ENCODE measurements around the gene CRBN.
A peak's percentile ranks its signal among the peaks of the same experiment; 100 is the strongest.

CRBN gene

GRCh38 chr3:3117651-3118050, 61.8 kb downstream of the CRBN start:
- DNase-seq (ENCODE audit: extremely low spot score, insufficient read length, low read depth), result no peak
- no peak for FAIRE-seq

GRCh38 chr3:3113042-3113709, 66.3 kb downstream of the CRBN start:
- no peak for DNase-seq (ENCODE audit: extremely low spot score, insufficient read length, low read depth)
- no peak for FAIRE-seq

GRCh38 chr3:3110749-3111361, 68.6 kb downstream of the CRBN start:
- no peak for DNase-seq (ENCODE audit: extremely low spot score, insufficient read length, low read depth)
- FAIRE-seq, result peak; percentile 29

GRCh38 chr3:3110299-3110630, 69.2 kb downstream of the CRBN start, which contains the start of gene IL5RA:
Gene IL5RA, minus strand, starts transcription at chr3:3110374. Its CDS starts 5,390 bp downstream, at chr3:3104984.
- no peak for DNase-seq (ENCODE audit: extremely low spot score, insufficient read length, low read depth)
- FAIRE-seq, result no peak

- FAIRE-seq, result peak; percentile 65
- DNase-seq (ENCODE audit: extremely low spot score, insufficient read length, low read depth), result no peak
These were observed 69.8 kb downstream of the CRBN start for GRCh38 chr3:3109407-3110298.

- DNase-seq (ENCODE audit: extremely low spot score, insufficient read length, low read depth) (no peak), FAIRE-seq (no peak)
These were observed 71.6 kb downstream of the CRBN start for GRCh38 chr3:3107858-3108257.

- FAIRE-seq, result no peak
These were observed 72.3 kb downstream of the CRBN start for GRCh38 chr3:3107181-3107580.

GRCh38 chr3:3105815-3106214, 73.7 kb downstream of the CRBN start:
- FAIRE-seq (no peak), DNase-seq (ENCODE audit: extremely low spot score, insufficient read length, low read depth) (no peak)

More at GRCh38 chr3:3107181-3107580, 72.3 kb downstream of the CRBN start:
- DNase-seq (ENCODE audit: extremely low spot score, insufficient read length, low read depth), result no peak

DNA sequence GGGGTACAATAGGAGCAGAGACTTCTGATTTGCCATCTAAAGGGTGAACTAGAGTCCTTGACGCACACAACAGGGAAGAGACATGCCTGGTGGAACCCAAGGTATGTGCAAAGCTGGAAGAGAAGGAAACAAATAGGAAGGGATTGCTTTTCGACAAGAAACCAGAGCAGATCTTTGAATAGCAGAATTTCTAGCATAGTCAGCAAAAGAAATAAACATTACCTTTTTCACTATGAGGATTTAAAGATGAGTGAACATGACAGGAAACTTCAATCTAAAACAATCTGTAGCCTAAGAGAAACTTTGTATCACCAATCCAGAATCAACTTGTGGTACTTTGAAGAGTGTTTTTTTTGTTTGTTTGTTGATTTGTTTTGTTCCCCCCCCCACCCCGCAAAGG, 74.2 kb downstream of the CRBN start:
- FAIRE-seq, result no peak

GRCh38 chr3:3102751-3103150, 76.7 kb downstream of the CRBN start:
- no peak for FAIRE-seq

More for the DNA sequence above, 74.2 kb downstream of the CRBN start:
- DNase-seq (ENCODE audit: extremely low spot score, insufficient read length, low read depth), result no peak

GRCh38 chr3:3101660-3102458, 77.6 kb downstream of the CRBN start:
- FAIRE-seq (peak; percentile 48), DNase-seq (ENCODE audit: extremely low spot score, insufficient read length, low read depth) (no peak)

More at GRCh38 chr3:3102751-3103150, 76.7 kb downstream of the CRBN start:
- no peak for DNase-seq (ENCODE audit: extremely low spot score, insufficient read length, low read depth)

Data from GM18507 (cell line).